HepG2 (cell line): ENCODE data around the gene HLA-B. TPM values are rescaled to one million over a fixed set of nuclear protein-coding genes. Genes with fewer than 3 reads are reported as not detected.

Experiments
- ATAC-seq: fragments of 200-7000 bp; cut with Tn5 transposase; 3 replicates; pipeline ENCODE4 v1.9.1; 2020; ENCODE audit warnings: mild to moderate bottlenecking, moderate library complexity
- BruUV-seq: library from RNA; stranded (reverse); fragments of 400-500 nt; replicated peaks from 2 replicates; lab custom pipeline; 2021; lab: Mats Ljungman, UMichigan
- CTCF ChIA-PET: fragments of 300-600 bp; formaldehyde crosslinking; extraction: SDS; loops from one replicate; lab custom pipeline; 2021; ENCODE audit warnings: low total read pairs, inconsistent platforms, low intra/inter-chr PET ratio; lab: Yijun Ruan, JAX
- POLR2A ChIA-PET: fragments of 350-600 bp; sonication (Branson Sonifier 250); formaldehyde crosslinking; loops from one replicate; lab custom pipeline; 2020; ENCODE audit warnings: antibody characterized with exemption, inconsistent platforms; lab: Yijun Ruan, JAX
- DNase-seq: peaks from one replicate; pipeline ENCODE4 v3.0.0-alpha.2; 2015; ENCODE audit warnings: low spot score
- FAIRE-seq: peaks from 3 replicates; lab custom pipeline; 2011; peaks lifted over from hg19 to GRCh38; lab: Jason Lieb, UNC
- H2AFZ ChIP-seq: one replicate; pipeline ENCODE4 v1.6.1; 2011; ENCODE audit warnings: low read length, inconsistent platforms
- H3K27ac ChIP-seq: fragments of 300-600 bp; 3 replicates; pipeline ENCODE4 v1.8.0; 2011; ENCODE audit warnings: mixed run types, mild to moderate bottlenecking, mixed read lengths, low read length, inconsistent platforms; ENCODE audit not compliant: insufficient read depth; ENCODE audit errors: extremely low read length
- H3K27me3 ChIP-seq, 2 experiments: fragments of 200-600 bp in 1 of 2; 2 replicates in 1 of 2; 3 replicates in 1 of 2; pipeline versions ENCODE4 v1.6.0 to v1.8.0; 2011; ENCODE audit warnings: low read length in 2 of 2, mild to moderate bottlenecking in 2 of 2, moderate library complexity in 2 of 2, inconsistent platforms in 1 of 2; ENCODE audit not compliant: insufficient read depth in 2 of 2, control insufficient read depth in 1 of 2
- H3K36me3 ChIP-seq, 2 experiments: fragments of 200-600 bp in 1 of 2; replicated peaks in 1 of 2; 2 replicates in 1 of 2; 3 replicates in 1 of 2; pipeline versions ENCODE4 v1.5.1 to v1.8.0; 2011; ENCODE audit warnings: low read length in 2 of 2, inconsistent platforms in 1 of 2; ENCODE audit not compliant: insufficient read depth in 2 of 2, control insufficient read depth in 1 of 2
- H3K4me1 ChIP-seq: 2 replicates; pipeline ENCODE4 v1.5.1; 2012; ENCODE audit warnings: low read length, inconsistent platforms; ENCODE audit not compliant: insufficient read depth
- H3K4me2 ChIP-seq: 2 replicates; pipeline ENCODE4 v1.6.0; 2011; ENCODE audit warnings: low read depth, low read length, inconsistent platforms
- H3K4me3 ChIP-seq, 3 experiments: fragments of 200-600 bp in 1 of 3; sonication (generic), shearing (Covaris generic) in 1 of 3; replicated peaks in 1 of 3; 2 replicates each; pipeline ENCODE4 v1.5.1; 2011 to 2016; ENCODE audit warnings: low read length in 3 of 3, inconsistent platforms in 2 of 3, low read depth in 2 of 3, mild to moderate bottlenecking in 2 of 3, control low read depth in 1 of 3, mixed read lengths in 1 of 3; ENCODE audit not compliant: insufficient read depth in 1 of 3
- H3K79me2 ChIP-seq: one replicate; pipeline ENCODE4 v1.6.1; 2011; ENCODE audit warnings: low read length, inconsistent platforms; ENCODE audit not compliant: insufficient read depth
- H3K9ac ChIP-seq: 2 replicates; pipeline ENCODE4 v1.6.0; 2011; ENCODE audit warnings: mild to moderate bottlenecking, low read depth, low read length, inconsistent platforms; ENCODE audit not compliant: insufficient read depth
- H3K9me3 ChIP-seq: 2 replicates; pipeline ENCODE4 v1.5.1; 2012; ENCODE audit warnings: mild to moderate bottlenecking, low read length
- H4K20me1 ChIP-seq: 2 replicates; pipeline ENCODE4 v1.6.0; 2011; ENCODE audit warnings: inconsistent platforms, mild to moderate bottlenecking, low read length, moderate library complexity; ENCODE audit not compliant: insufficient read depth
- ATF6 ChIP-seq: sonication (generic); formaldehyde crosslinking; conservative IDR thresholded peaks from 2 replicates; pipeline ENCODE4 v1.4.0; 2020; ENCODE audit warnings: missing genetic modification reagents
- CEBPB ChIP-seq: IDR thresholded peaks from 2 replicates; pipeline ENCODE4 v1.6.1; 2011; ENCODE audit warnings: low read depth, low read length, improper control_type of control experiment, borderline replicate concordance
- EEA1 ChIP-seq: sonication (generic); formaldehyde crosslinking; IDR thresholded peaks from 2 replicates; pipeline ENCODE4 v1.5.1; 2020; ENCODE audit warnings: mild to moderate bottlenecking, missing genetic modification reagents, borderline replicate concordance
- SAFB2 ChIP-seq: sonication (generic); formaldehyde crosslinking; IDR thresholded peaks from 2 replicates; pipeline ENCODE4 v1.5.1; 2020; ENCODE audit warnings: missing genetic modification reagents, low read depth, mild to moderate bottlenecking, borderline replicate concordance
- TSC22D2 ChIP-seq: sonication (generic); formaldehyde crosslinking; IDR thresholded peaks from 2 replicates; pipeline ENCODE4 v1.5.1; 2020; ENCODE audit warnings: missing genetic modification reagents, mild to moderate bottlenecking, borderline replicate concordance
- ZFP41 ChIP-seq: sonication (generic); formaldehyde crosslinking; IDR thresholded peaks from 2 replicates; pipeline ENCODE4 v1.4.0; 2020; ENCODE audit warnings: mild to moderate bottlenecking, missing genetic modification reagents, borderline replicate concordance
- ZNF432 ChIP-seq: sonication (generic); formaldehyde crosslinking; IDR thresholded peaks from 2 replicates; pipeline ENCODE4 v1.5.0; 2020; ENCODE audit warnings: missing genetic modification reagents, mild to moderate bottlenecking, borderline replicate concordance
- ZNF562 ChIP-seq: sonication (generic); formaldehyde crosslinking; IDR thresholded peaks from 2 replicates; pipeline ENCODE4 v1.8.0; 2022; ENCODE audit warnings: missing genetic modification reagents, borderline replicate concordance
- ZNF790 ChIP-seq: sonication (generic); formaldehyde crosslinking; IDR thresholded peaks from 2 replicates; pipeline ENCODE4 v1.8.0; 2022; ENCODE audit warnings: missing genetic modification reagents, mild to moderate bottlenecking, borderline replicate concordance
- ZSCAN21 ChIP-seq: sonication (generic); formaldehyde crosslinking; IDR thresholded peaks from 2 replicates; pipeline ENCODE4 v1.8.0; 2022; ENCODE audit warnings: mild to moderate bottlenecking, missing genetic modification reagents, moderate library complexity, borderline replicate concordance
- WGBS: methylation state at CpG from one replicate; pipeline ENCODE4 v1.1.6; 2017; ENCODE audit warnings: low lambda C conversion rate; 5-methylcytosine and 5-hydroxymethylcytosine counted together
- in situ Hi-C: cut with HindIII; loops from 2 replicates; pipeline ENCODE4 v1.10.0; 2017; ENCODE audit warnings: low pct_unique_long_range_greater_than_20kb; ENCODE audit not compliant: extremely low pct_ligation_motif_present
- intact Hi-C: fragments of 100-400 bp; cut with micrococcal nuclease; formaldehyde crosslinking; loops from one replicate; pipeline ENCODE4 v1.10.0; 2022; ENCODE audit not compliant: unreplicated experiment
- polyA plus RNA-seq, 8 experiments: library from polyadenylated mRNA; depleted of rRNA in 3 of 8; stranded (reverse) in 7 of 8; unstranded in 1 of 8; fragments of >200 nt; fragmentation: Illumina TruSeq in 4 of 8; extraction: Trizol in 4 of 8; gene quantifications; 2 replicates each; pipeline versions ENCODE4 v1.2.1 to v1.2.3, GENCODE V29; 2011 to 2016; ENCODE audit warnings: low read depth in 4 of 8, missing spikeins in 1 of 8, mixed read lengths in 1 of 8; ENCODE audit not compliant: insufficient read depth in 1 of 8
- total RNA-seq, 5 experiments: library from RNA; depleted of rRNA; stranded (reverse); fragments of >200 nt; fragmentation: Illumina TruSeq; extraction: Trizol; gene quantifications; 2 replicates each; pipeline ENCODE4 v1.2.3, GENCODE V29; 2016; ENCODE audit warnings: low read depth in 1 of 5
- TF ChIP-seq, protein P1 (sequence below): sonication (generic); formaldehyde crosslinking; IDR thresholded peaks from 2 replicates; pipeline ENCODE4; 2020; ENCODE audit warnings: missing genetic modification reagents, mild to moderate bottlenecking, borderline replicate concordance

The HLA-B gene
- total and polyA plus RNA-seq, 2 of the 13 experiments (the other 11 are each of a cell fraction or from before 2014, with no cell fraction given), result 35.3 to 88.9 TPM

- 1% methylated on average over 5 of the region's 5 CpGs for WGBS
- in situ Hi-C loops, result no loop called here
- DNase-seq, result no peak
- peaks cover 0 to 5% of the 10 kb centered on the region in 2 experiments; a peak in 1 of 5 replicates for H3K27me3 ChIP-seq
- no peaks in the 10 kb centered on the region for H3K36me3 ChIP-seq
- H3K4me1 ChIP-seq, result peaks cover 9% of the 10 kb centered on the region; the same call in 1 of the 2 replicates
- ATAC-seq, result no peak
- ChIA-PET POLR2A (interaction anchor here (0.6 kb wide), 1 partner anchor 584 kb away, joined by 3 read pairs; no protein-coding TSS in a partner anchor), CTCF (no interaction called here)
- BruUV-seq, result no TSS peak
- no peak overlapping the region for H3K4me3 ChIP-seq
- H2AFZ ChIP-seq, result no peak overlapping the region
- no peak overlapping the region for H3K4me2 ChIP-seq
- no peak overlapping the region for H3K9ac ChIP-seq
- FAIRE-seq, result no peak
- TF ChIP-seq CEBPB (no peak), ZNF562 (CRISPR knock-in tag) (no peak), ZFP41 (no peak), TSC22D2 (CRISPR knock-in tag) (no peak), EEA1 (CRISPR knock-in tag) (no peak), ATF6 (CRISPR knock-in tag) (no peak), ZNF790 (no peak), SAFB2 (CRISPR knock-in tag) (no peak), ZSCAN21 (CRISPR knock-in tag) (no peak), ZNF432 (CRISPR knock-in tag) (no peak)
- TF ChIP-seq, protein P1, sequence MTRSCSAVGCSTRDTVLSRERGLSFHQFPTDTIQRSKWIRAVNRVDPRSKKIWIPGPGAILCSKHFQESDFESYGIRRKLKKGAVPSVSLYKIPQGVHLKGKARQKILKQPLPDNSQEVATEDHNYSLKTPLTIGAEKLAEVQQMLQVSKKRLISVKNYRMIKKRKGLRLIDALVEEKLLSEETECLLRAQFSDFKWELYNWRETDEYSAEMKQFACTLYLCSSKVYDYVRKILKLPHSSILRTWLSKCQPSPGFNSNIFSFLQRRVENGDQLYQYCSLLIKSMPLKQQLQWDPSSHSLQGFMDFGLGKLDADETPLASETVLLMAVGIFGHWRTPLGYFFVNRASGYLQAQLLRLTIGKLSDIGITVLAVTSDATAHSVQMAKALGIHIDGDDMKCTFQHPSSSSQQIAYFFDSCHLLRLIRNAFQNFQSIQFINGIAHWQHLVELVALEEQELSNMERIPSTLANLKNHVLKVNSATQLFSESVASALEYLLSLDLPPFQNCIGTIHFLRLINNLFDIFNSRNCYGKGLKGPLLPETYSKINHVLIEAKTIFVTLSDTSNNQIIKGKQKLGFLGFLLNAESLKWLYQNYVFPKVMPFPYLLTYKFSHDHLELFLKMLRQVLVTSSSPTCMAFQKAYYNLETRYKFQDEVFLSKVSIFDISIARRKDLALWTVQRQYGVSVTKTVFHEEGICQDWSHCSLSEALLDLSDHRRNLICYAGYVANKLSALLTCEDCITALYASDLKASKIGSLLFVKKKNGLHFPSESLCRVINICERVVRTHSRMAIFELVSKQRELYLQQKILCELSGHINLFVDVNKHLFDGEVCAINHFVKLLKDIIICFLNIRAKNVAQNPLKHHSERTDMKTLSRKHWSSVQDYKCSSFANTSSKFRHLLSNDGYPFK, result no peak
- no peaks in the 10 kb centered on the region for H3K9me3 ChIP-seq
- H4K20me1 ChIP-seq, result no peaks in the 10 kb centered on the region
- H3K79me2 ChIP-seq, result no peaks in the 10 kb centered on the region
- intact Hi-C loops, result no loop called here
- no peak overlapping the region for H3K27ac ChIP-seq
Measured at GRCh38 chr6:31345026-31345730, 11.8 kb downstream of the HLA-B start.
